H9 (cell line): Measurements from ENCODE around the gene ZGRF1. TPM values are rescaled to one million over a fixed set of nuclear protein-coding genes. Genes with fewer than 3 reads are reported as not detected.

ENCODE experiments used
- DNase-seq: peaks from one replicate; pipeline ENCODE4 v3.0.0-alpha.2; 2017
- H2AFZ ChIP-seq: one replicate; pipeline ENCODE4 v1.6.1; 2013; ENCODE audit warnings: mild to moderate bottlenecking, low read length, control low read depth, moderate library complexity
- H2AK5ac ChIP-seq: 2 replicates; pipeline ENCODE4 v1.6.1; 2013; ENCODE audit warnings: low read length, control low read depth, mixed read lengths; ENCODE audit not compliant: insufficient read length
- H2BK120ac ChIP-seq: one replicate; pipeline ENCODE4 v1.6.1; 2013; ENCODE audit warnings: low read depth, mild to moderate bottlenecking, low read length, control low read depth, inconsistent platforms; ENCODE audit not compliant: poor library complexity, severe bottlenecking
- H2BK12ac ChIP-seq: 2 replicates; pipeline ENCODE4 v1.6.1; 2013; ENCODE audit warnings: low read length, control low read depth, mixed read lengths, low read depth; ENCODE audit not compliant: insufficient read length
- H2BK15ac ChIP-seq: 2 replicates; pipeline ENCODE4 v1.6.1; 2013; ENCODE audit warnings: low read depth, low read length, control low read depth
- H2BK20ac ChIP-seq: one replicate; pipeline ENCODE4 v1.6.1; 2013; ENCODE audit warnings: low read depth, mild to moderate bottlenecking, low read length, control low read depth, inconsistent platforms; ENCODE audit not compliant: poor library complexity, severe bottlenecking
- H2BK5ac ChIP-seq: 2 replicates; pipeline ENCODE4 v1.6.1; 2013; ENCODE audit warnings: low read length, control low read depth, mixed read lengths; ENCODE audit not compliant: insufficient read length
- H3K14ac ChIP-seq: 2 replicates; pipeline ENCODE4 v1.6.1; 2013; ENCODE audit warnings: low read length, control low read depth; ENCODE audit not compliant: insufficient read depth
- H3K18ac ChIP-seq: 2 replicates; pipeline ENCODE4 v1.6.1; 2013; ENCODE audit warnings: low read depth, mild to moderate bottlenecking, mixed read lengths, low read length, control low read depth; ENCODE audit not compliant: insufficient read length
- H3K23ac ChIP-seq: 2 replicates; pipeline ENCODE4 v1.6.1; 2013; ENCODE audit warnings: low read length, control low read depth, mixed read lengths, low read depth; ENCODE audit not compliant: insufficient read length
- H3K23me2 ChIP-seq: 2 replicates; pipeline ENCODE4 v1.6.1; 2013; ENCODE audit warnings: low read depth, mild to moderate bottlenecking, mixed read lengths, low read length, control low read depth; ENCODE audit not compliant: insufficient read length, poor library complexity, severe bottlenecking
- H3K27ac ChIP-seq: 2 replicates; pipeline ENCODE4 v1.5.1; 2013; ENCODE audit warnings: low read length, control low read depth, mixed read lengths, low read depth; ENCODE audit not compliant: insufficient read length
- H3K27me3 ChIP-seq: 2 replicates; pipeline ENCODE4 v1.6.1; 2013; ENCODE audit warnings: low read length, control low read depth, inconsistent platforms; ENCODE audit not compliant: insufficient read depth
- H3K4ac ChIP-seq: 2 replicates; pipeline ENCODE4 v1.6.1; 2013; ENCODE audit warnings: low read depth, mild to moderate bottlenecking, control low read depth, inconsistent platforms, low read length, moderate library complexity
- H3K4me1 ChIP-seq: 2 replicates; pipeline ENCODE4 v1.6.1; 2013; ENCODE audit warnings: low read length, control low read depth, inconsistent platforms; ENCODE audit not compliant: insufficient read depth
- H3K4me2 ChIP-seq: 2 replicates; pipeline ENCODE4 v1.6.1; 2013; ENCODE audit warnings: low read length, control low read depth, mixed read lengths; ENCODE audit not compliant: insufficient read length, insufficient read depth
- H3K56ac ChIP-seq: 2 replicates; pipeline ENCODE4 v1.6.1; 2013; ENCODE audit warnings: low read depth, mild to moderate bottlenecking, mixed read lengths, low read length, control low read depth; ENCODE audit not compliant: insufficient read length
- H3K79me1 ChIP-seq: 2 replicates; pipeline ENCODE4 v1.6.1; 2013; ENCODE audit warnings: low read depth, mild to moderate bottlenecking, moderate library complexity, low read length, control low read depth, inconsistent platforms; ENCODE audit not compliant: insufficient read depth, poor library complexity, severe bottlenecking
- H3K79me2 ChIP-seq: 2 replicates; pipeline ENCODE4 v1.6.1; 2013; ENCODE audit warnings: low read length, control low read depth, inconsistent platforms; ENCODE audit not compliant: insufficient read depth
- H3K9ac ChIP-seq: 2 replicates; pipeline ENCODE4 v1.6.1; 2013; ENCODE audit warnings: low read length, control low read depth, mixed read lengths; ENCODE audit not compliant: insufficient read length; ENCODE audit errors: extremely low read depth
- H3K9me3 ChIP-seq: one replicate; pipeline ENCODE4 v1.6.1; 2013; ENCODE audit warnings: low read depth, low read length, inconsistent platforms; ENCODE audit not compliant: control insufficient read depth
- H3T11ph ChIP-seq: one replicate; pipeline ENCODE4 v1.6.1; 2013; ENCODE audit warnings: mild to moderate bottlenecking, low read length, control low read depth, inconsistent platforms
- H4K20me1 ChIP-seq: one replicate; pipeline ENCODE4 v1.6.1; 2013; ENCODE audit not compliant: control insufficient read depth, insufficient read length, insufficient read depth
- H4K5ac ChIP-seq: 2 replicates; pipeline ENCODE4 v1.6.1; 2013; ENCODE audit warnings: low read depth, mild to moderate bottlenecking, mixed read lengths, low read length, control low read depth; ENCODE audit not compliant: insufficient read length
- H4K8ac ChIP-seq: replicated peaks from 2 replicates; pipeline ENCODE4 v1.6.1; 2013; ENCODE audit warnings: low read length, control low read depth, mixed read lengths, low read depth; ENCODE audit not compliant: insufficient read length
- H4K91ac ChIP-seq: 2 replicates; pipeline ENCODE4 v1.6.1; 2013; ENCODE audit warnings: low read depth, mild to moderate bottlenecking, moderate library complexity, mixed read lengths, low read length, control low read depth; ENCODE audit not compliant: insufficient read length
- H3K27ac Mint-ChIP-seq, 3 experiments: 2 replicates in 2 of 3; 3 replicates in 1 of 3; pipeline ENCODE4 v1.8.0; 2020 to 2021; ENCODE audit warnings: mixed read lengths in 3 of 3, mild to moderate bottlenecking in 1 of 3, moderate library complexity in 1 of 3
- H3K27me3 Mint-ChIP-seq: 2 replicates; pipeline ENCODE4 v1.8.0; 2021; ENCODE audit warnings: low read depth, mild to moderate bottlenecking, moderate library complexity, mixed read lengths
- H3K36me3 Mint-ChIP-seq, 3 experiments: 2 replicates in 2 of 3; 3 replicates in 1 of 3; pipeline ENCODE4 v1.8.0; 2020 to 2021; ENCODE audit warnings: low read depth in 3 of 3, mixed read lengths in 3 of 3; ENCODE audit not compliant: insufficient read depth in 1 of 3
- H3K4me1 Mint-ChIP-seq, 2 experiments: 2 replicates each; pipeline ENCODE4 v1.8.0; 2020; ENCODE audit warnings: mixed read lengths in 2 of 2
- H3K4me3 Mint-ChIP-seq, 2 experiments: 2 replicates in 1 of 2; 3 replicates in 1 of 2; pipeline ENCODE4 v1.8.0; 2020 to 2021; ENCODE audit warnings: mild to moderate bottlenecking in 2 of 2, mixed read lengths in 2 of 2, moderate library complexity in 1 of 2
- H3K9me3 Mint-ChIP-seq, 2 experiments: 2 replicates in 1 of 2; 3 replicates in 1 of 2; pipeline ENCODE4 v1.8.0; 2020; ENCODE audit warnings: mild to moderate bottlenecking in 2 of 2, mixed read lengths in 2 of 2, moderate library complexity in 1 of 2
- CTCF ChIP-seq: fragments of 200-600 bp; sonication (generic); conservative IDR thresholded peaks from 3 replicates; pipeline ENCODE4 v1.8.0; 2021; ENCODE audit warnings: antibody characterized with exemption, mild to moderate bottlenecking
- WGBS: extraction: QIAGEN DNeasy Blood & Tissue Kit; methylation state at CpG from one replicate; pipeline ENCODE4 v1.1.7; 2013; ENCODE audit warnings: missing lambda C conversion rate, low lambda C conversion rate, mixed read lengths; ENCODE audit not compliant: insufficient read length; ENCODE audit errors: extremely low coverage; 5-methylcytosine and 5-hydroxymethylcytosine counted together
- total RNA-seq: library from RNA; stranded (reverse); gene quantifications from 2 replicates; pipeline ENCODE4 v1.2.1, GENCODE V29; 2021

Gene ZGRF1
- total RNA-seq, 1 experiment from 2014 or later, result 38.3 TPM

GRCh38 chr4:112562254-112562879 lies 74.3 kb downstream of the ZGRF1 start:
- Mint-ChIP-seq H3K4me3 (no peak overlapping the region), H3K36me3 (peaks cover 11 to 34% (median 27%) of the 10 kb centered on the region in 3 experiments), H3K27me3 (no peaks in the 10 kb centered on the region), H3K4me1 (peaks cover 6 to 7% of the 10 kb centered on the region in 2 experiments), H3K9me3 (peaks cover 2 to 3% of the 10 kb centered on the region in 2 experiments; a peak in 3 of 5 replicates), H3K27ac (no peak overlapping the region)
- Histone ChIP-seq H2BK20ac (no peak overlapping the region), H3K23me2 (no peaks in the 10 kb centered on the region), H3K56ac (no peak overlapping the region), H3K4me1 (no peaks in the 10 kb centered on the region), H4K91ac (no peak overlapping the region), H3K9me3 (no peaks in the 10 kb centered on the region), H2AFZ (no peak overlapping the region), H3K9ac (no peak overlapping the region), H3K4me2 (no peak overlapping the region), H2BK5ac (no peak overlapping the region), H3K4ac (no peak overlapping the region), H3K79me1 (no peaks in the 10 kb centered on the region), H4K5ac (no peak overlapping the region), H3K14ac (no peak overlapping the region), H2BK12ac (no peak overlapping the region), H4K8ac (no peak overlapping the region), H2AK5ac (no peak overlapping the region), H4K20me1 (no peaks in the 10 kb centered on the region), H2BK15ac (no peak overlapping the region), H3T11ph (no peak overlapping the region), H2BK120ac (no peak overlapping the region), H3K79me2 (no peaks in the 10 kb centered on the region), H3K23ac (no peak overlapping the region), H3K27ac (no peak overlapping the region), H3K27me3 (no peaks in the 10 kb centered on the region), H3K18ac (no peak overlapping the region)
- DNase-seq, result no peak
- no peak for TF ChIP-seq CTCF
- no CpG with 5 or more reads among the region's 2 CpGs for WGBS
